ENCODE data around the gene MRM1.

The MRM1 gene, protein sequence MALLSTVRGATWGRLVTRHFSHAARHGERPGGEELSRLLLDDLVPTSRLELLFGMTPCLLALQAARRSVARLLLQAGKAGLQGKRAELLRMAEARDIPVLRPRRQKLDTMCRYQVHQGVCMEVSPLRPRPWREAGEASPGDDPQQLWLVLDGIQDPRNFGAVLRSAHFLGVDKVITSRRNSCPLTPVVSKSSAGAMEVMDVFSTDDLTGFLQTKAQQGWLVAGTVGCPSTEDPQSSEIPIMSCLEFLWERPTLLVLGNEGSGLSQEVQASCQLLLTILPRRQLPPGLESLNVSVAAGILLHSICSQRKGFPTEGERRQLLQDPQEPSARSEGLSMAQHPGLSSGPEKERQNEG

DNA sequence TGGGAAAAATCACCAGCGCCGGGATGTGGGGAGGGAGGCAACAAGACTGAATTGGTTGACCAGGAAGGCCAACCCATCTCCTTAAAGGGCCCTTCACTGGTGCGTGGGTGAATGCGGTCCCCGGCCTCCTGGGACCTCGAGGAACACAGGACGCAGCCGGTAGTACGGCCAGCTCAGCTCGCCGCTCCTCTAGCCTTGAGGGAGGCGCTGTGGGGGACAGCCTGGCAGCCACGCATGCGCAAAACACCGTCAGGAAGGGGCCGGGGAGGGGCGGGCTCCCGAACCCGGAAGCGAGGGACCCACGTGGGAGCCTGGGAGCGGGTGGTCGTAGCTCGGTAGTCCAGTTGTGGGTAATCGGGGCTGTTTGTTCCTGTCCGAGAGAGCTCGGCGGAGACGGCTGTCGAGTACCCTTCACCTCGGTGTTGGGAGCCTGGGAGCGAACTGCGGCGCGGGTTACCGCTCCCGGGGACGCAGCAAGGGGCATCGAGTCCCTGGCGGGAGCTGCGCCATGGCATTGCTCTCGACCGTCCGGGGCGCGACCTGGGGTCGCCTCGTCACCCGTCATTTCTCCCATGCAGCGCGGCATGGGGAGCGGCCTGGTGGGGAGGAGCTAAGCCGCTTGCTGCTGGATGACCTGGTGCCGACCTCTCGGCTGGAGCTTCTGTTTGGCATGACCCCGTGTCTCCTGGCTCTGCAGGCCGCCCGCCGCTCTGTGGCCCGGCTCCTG lies at the start of gene MRM1:
MRM1 (plus strand) TSS at position 281 of the 727 bp plus-strand sequence; CDS start at position 509, 228 bp downstream.
- peak; percentile 74 to 81 (median 78) for DNase-seq

GRCh38 chr17:36553459-36553858 lies 47.9 kb upstream of the MRM1 start:
- DNase-seq: no peak

DNA sequence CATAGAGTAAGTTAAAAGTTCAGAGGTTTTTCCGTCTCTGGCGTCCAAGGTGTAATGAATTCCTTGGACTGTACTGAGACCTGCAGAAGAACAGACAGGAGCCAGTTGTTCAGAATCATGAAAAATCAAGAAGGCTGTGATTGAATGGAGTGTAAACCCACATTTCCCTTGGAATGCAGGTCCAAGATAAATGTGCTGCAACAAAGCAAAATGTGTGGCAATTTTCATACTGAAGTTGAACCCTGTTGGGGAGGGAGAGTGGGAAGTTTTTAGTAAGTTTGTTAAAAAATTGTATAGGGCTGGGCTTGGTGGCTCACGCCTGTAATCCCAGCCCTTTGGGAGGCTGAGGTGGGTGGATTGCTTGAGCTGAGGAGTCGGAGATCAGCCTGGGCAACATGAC lies 35.3 kb upstream of the MRM1 start:
- no peak for DNase-seq

GRCh38 chr17:36575028-36575427 lies 26.4 kb upstream of the MRM1 start:
- DNase-seq: no peak

DNA sequence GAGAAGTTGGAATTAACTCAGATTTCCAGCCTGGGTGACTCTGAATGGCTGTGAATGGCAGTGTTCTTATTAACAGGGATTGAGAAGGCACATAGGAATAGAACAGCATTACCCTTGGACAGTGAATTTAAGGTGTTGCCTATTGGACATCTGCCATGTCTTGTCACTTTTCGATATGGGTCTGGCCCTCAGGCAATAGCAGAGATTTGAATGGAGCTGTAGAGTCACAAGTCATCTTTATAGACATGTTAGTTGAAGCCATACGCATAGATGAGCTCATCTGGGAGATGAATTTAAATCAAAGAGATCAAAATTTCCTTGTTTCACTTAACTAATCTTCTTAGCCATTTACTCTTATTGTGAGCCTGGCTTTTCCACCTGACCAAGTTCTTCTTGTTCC lies 24.6 kb upstream of the MRM1 start:
- DNase-seq: no peak

- no peak for DNase-seq
Measured at GRCh38 chr17:36578671-36579070, 22.7 kb upstream of the MRM1 start.

DNA sequence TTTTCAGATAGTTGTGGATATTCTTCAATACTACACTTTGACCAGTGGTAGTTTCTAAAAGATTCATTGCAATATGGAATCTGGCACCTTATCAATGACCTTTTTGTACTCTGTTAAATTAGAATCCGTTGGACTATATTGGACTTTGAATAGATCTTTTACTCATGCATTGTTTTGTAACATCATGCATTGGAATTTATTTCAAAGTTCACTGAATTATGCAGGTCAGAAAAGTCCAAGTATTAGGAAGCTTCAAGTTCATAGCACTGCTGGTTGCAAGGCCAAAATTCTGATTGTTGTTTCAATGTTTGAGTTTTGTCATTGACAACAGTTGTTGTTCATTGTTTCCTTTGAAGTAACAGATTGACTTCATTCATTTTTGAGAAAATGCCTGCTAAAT lies 17.6 kb upstream of the MRM1 start:
- DNase-seq: no peak

DNA sequence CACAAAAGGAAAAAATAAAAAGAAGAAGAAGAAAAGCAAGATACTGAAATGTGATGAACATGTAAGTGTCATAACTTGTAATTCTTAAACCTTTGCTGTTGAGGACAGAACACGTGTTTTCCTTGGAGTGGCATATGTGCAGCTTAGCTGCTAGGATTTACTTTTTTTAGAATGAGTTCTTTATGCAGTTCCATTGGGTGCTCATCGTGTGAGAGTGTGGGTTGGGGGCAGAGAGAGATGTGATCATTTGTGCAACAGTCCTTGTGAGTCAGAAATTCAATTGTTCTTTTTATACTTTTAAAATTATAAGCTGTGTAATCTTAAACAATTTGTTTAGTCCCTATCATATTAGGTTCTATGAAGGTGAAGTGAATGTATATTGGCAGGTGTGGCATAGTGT lies 15.2 kb upstream of the MRM1 start:
- no peak for DNase-seq

GRCh38 chr17:36590082-36590481 lies 11.3 kb upstream of the MRM1 start:
- DNase-seq: no peak

DNA sequence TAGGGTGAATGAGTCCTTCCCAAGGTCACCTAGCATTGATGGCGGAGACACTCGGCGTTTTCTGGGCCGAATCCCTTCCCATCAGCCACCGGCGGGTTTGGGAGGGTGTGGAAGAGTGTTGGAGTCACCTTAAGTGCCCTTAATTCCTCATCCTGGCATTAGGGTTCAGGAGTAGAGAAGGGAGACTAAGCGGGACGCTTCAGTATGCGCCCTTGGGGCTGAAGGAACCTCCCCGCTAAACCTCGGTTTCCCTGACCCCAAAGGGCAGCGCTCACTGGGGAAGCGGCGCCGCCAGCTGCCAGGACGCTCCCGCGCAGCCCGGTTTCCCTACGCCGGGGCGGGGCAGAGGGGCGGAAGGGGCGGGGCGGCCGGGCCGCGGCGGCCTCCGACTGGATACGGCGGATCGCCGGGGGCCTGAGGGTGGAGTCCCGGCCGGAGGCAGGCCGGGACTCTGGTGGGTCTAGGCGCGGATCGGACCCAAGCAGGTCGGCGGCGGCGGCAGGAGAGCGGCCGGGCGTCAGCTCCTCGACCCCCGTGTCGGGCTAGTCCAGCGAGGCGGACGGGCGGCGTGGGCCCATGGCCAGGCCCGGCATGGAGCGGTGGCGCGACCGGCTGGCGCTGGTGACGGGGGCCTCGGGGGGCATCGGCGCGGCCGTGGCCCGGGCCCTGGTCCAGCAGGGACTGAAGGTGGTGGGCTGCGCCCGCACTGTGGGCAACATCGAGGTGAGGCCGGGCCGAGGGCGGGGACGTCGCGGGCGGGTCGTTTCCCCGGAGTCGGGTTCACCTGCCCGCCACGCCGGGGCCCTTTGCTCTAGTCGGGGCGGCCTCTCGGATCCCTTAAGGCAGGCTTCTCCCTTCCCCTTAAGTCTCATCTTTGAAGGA lies 9.7 kb upstream of the MRM1 start, which contains the start of gene DHRS11:
DHRS11 (plus strand) TSS at position 446 of the 882 bp plus-strand sequence; CDS start at position 577, 131 bp downstream.
- DNase-seq: peak; percentile 52 to 69 (median 61)

- DNase-seq: no peak
Measured at GRCh38 chr17:36592316-36592715, 9.1 kb upstream of the MRM1 start.

GRCh38 chr17:36592716-36593321 lies 8.6 kb upstream of the MRM1 start:
- DNase-seq: no peak

- DNase-seq: no peak
Measured at GRCh38 chr17:36593656-36594316, 7.6 kb upstream of the MRM1 start.

DNA sequence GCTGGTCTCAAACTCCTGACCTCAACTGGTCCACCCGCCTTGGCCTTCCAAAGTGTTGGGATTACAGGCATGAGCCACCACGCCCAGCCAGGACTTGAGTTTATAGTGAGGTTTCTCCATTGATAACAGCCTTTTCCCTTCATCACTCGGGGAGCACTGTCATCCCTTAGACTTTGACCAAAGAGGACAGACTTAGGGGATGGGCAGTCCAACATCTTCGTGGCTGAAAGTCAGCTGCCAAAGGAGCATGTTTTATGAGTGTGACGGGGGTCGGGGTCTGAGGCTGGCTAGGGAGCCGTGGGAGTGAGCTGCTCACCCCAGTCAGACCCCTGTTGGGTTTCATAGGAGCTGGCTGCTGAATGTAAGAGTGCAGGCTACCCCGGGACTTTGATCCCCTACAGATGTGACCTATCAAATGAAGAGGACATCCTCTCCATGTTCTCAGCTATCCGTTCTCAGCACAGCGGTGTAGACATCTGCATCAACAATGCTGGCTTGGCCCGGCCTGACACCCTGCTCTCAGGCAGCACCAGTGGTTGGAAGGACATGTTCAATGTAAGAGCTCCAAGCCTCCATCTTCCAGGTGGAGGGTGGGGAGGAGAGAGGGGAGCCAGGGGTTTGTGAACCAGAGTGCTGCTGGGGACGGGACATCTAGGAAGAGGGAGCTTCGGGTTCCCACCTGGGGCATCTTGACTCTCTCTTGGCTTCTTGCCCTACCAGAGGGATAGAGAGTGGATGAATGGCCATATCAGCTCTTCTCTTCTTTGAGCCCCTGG lies 6.6 kb upstream of the MRM1 start:
- no peak for DNase-seq

DNA sequence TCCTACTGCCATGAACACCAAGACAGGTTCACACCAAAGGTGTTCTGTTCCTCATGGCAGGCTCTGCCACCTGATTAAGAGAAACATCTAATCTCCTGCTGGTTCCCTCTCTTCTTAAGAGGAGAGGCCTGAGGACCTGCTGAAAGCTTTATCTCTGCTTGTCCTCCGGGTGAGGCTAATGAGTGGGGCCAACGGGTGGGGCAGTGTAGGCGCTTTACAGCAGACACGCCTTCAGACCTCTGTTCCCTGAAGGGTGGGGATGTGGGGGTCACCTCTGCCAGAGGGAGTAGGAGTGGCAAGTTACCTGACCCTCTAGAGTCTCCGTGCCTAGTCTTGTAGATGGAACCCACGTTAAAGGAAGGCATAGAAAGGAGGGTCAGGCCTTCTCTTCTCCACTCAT lies 4.2 kb upstream of the MRM1 start:
- no peak for DNase-seq

- DNase-seq: no peak
Measured at GRCh38 chr17:36597866-36598777, 3.3 kb upstream of the MRM1 start.

DNA sequence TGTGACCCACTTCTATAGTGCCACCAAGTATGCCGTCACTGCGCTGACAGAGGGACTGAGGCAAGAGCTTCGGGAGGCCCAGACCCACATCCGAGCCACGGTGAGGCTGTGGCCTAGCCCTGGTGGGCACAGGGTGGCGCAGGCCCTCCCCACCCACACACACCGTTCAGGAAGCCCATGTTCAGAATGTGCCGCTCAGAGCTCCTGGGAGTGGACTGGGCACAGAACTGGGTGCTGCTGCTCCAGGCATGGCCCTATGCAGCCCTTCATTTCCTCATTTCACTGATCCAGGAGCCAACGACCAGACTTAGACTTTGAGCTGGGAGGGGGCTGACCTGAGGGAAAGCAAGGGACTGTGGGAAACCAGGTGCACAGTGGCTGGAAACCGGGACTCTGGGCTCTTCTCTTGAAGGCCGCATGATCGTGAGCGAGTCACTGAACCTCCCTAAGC lies 2.4 kb upstream of the MRM1 start:
- no peak for DNase-seq

- no peak for DNase-seq
Measured at GRCh38 chr17:36599546-36600250, 1.7 kb upstream of the MRM1 start.

DNA sequence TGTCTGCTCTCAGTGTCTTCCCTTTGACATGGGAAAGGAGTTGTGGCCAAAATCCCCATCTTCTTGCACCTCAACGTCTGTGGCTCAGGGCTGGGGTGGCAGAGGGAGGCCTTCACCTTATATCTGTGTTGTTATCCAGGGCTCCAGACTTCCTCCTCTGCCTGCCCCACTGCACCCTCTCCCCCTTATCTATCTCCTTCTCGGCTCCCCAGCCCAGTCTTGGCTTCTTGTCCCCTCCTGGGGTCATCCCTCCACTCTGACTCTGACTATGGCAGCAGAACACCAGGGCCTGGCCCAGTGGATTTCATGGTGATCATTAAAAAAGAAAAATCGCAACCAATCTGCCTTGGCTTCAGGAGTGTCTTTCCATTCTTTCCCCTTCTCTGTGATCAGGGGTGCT lies 918 bp upstream of the MRM1 start:
- DNase-seq: no peak

- no peak for DNase-seq
Measured at GRCh38 chr17:36600936-36601302, 464 bp upstream of the MRM1 start.
